H9 (cell line): ENCODE measurements around the gene IGFBP1. TPM values are rescaled to one million over a fixed set of nuclear protein-coding genes. Genes with fewer than 3 reads are reported as not detected.
"Not testable (repeated sequence)": the region's sequence is repeated elsewhere in the genome, so short reads cannot be mapped to it uniquely, and the experiment has no call there.

Experiments used
- DNase-seq: peaks from one replicate; pipeline ENCODE4 v3.0.0-alpha.2; 2017
- H2AFZ ChIP-seq: one replicate; pipeline ENCODE4 v1.6.1; 2013; ENCODE audit warnings: mild to moderate bottlenecking, low read length, control low read depth, moderate library complexity
- H2AK5ac ChIP-seq: 2 replicates; pipeline ENCODE4 v1.6.1; 2013; ENCODE audit warnings: low read length, control low read depth, mixed read lengths; ENCODE audit not compliant: insufficient read length
- H2BK120ac ChIP-seq: one replicate; pipeline ENCODE4 v1.6.1; 2013; ENCODE audit warnings: low read depth, mild to moderate bottlenecking, low read length, control low read depth, inconsistent platforms; ENCODE audit not compliant: poor library complexity, severe bottlenecking
- H2BK12ac ChIP-seq: 2 replicates; pipeline ENCODE4 v1.6.1; 2013; ENCODE audit warnings: low read length, control low read depth, mixed read lengths, low read depth; ENCODE audit not compliant: insufficient read length
- H2BK15ac ChIP-seq: 2 replicates; pipeline ENCODE4 v1.6.1; 2013; ENCODE audit warnings: low read depth, low read length, control low read depth
- H2BK20ac ChIP-seq: one replicate; pipeline ENCODE4 v1.6.1; 2013; ENCODE audit warnings: low read depth, mild to moderate bottlenecking, low read length, control low read depth, inconsistent platforms; ENCODE audit not compliant: poor library complexity, severe bottlenecking
- H2BK5ac ChIP-seq: 2 replicates; pipeline ENCODE4 v1.6.1; 2013; ENCODE audit warnings: low read length, control low read depth, mixed read lengths; ENCODE audit not compliant: insufficient read length
- H3K14ac ChIP-seq: 2 replicates; pipeline ENCODE4 v1.6.1; 2013; ENCODE audit warnings: low read length, control low read depth; ENCODE audit not compliant: insufficient read depth
- H3K18ac ChIP-seq: 2 replicates; pipeline ENCODE4 v1.6.1; 2013; ENCODE audit warnings: low read depth, mild to moderate bottlenecking, mixed read lengths, low read length, control low read depth; ENCODE audit not compliant: insufficient read length
- H3K23ac ChIP-seq: 2 replicates; pipeline ENCODE4 v1.6.1; 2013; ENCODE audit warnings: low read length, control low read depth, mixed read lengths, low read depth; ENCODE audit not compliant: insufficient read length
- H3K23me2 ChIP-seq: 2 replicates; pipeline ENCODE4 v1.6.1; 2013; ENCODE audit warnings: low read depth, mild to moderate bottlenecking, mixed read lengths, low read length, control low read depth; ENCODE audit not compliant: insufficient read length, poor library complexity, severe bottlenecking
- H3K27ac ChIP-seq: 2 replicates; pipeline ENCODE4 v1.5.1; 2013; ENCODE audit warnings: low read length, control low read depth, mixed read lengths, low read depth; ENCODE audit not compliant: insufficient read length
- H3K27me3 ChIP-seq: 2 replicates; pipeline ENCODE4 v1.6.1; 2013; ENCODE audit warnings: low read length, control low read depth, inconsistent platforms; ENCODE audit not compliant: insufficient read depth
- H3K4ac ChIP-seq: 2 replicates; pipeline ENCODE4 v1.6.1; 2013; ENCODE audit warnings: low read depth, mild to moderate bottlenecking, control low read depth, inconsistent platforms, low read length, moderate library complexity
- H3K4me1 ChIP-seq: 2 replicates; pipeline ENCODE4 v1.6.1; 2013; ENCODE audit warnings: low read length, control low read depth, inconsistent platforms; ENCODE audit not compliant: insufficient read depth
- H3K4me2 ChIP-seq: 2 replicates; pipeline ENCODE4 v1.6.1; 2013; ENCODE audit warnings: low read length, control low read depth, mixed read lengths; ENCODE audit not compliant: insufficient read length, insufficient read depth
- H3K56ac ChIP-seq: 2 replicates; pipeline ENCODE4 v1.6.1; 2013; ENCODE audit warnings: low read depth, mild to moderate bottlenecking, mixed read lengths, low read length, control low read depth; ENCODE audit not compliant: insufficient read length
- H3K79me1 ChIP-seq: 2 replicates; pipeline ENCODE4 v1.6.1; 2013; ENCODE audit warnings: low read depth, mild to moderate bottlenecking, moderate library complexity, low read length, control low read depth, inconsistent platforms; ENCODE audit not compliant: insufficient read depth, poor library complexity, severe bottlenecking
- H3K79me2 ChIP-seq: 2 replicates; pipeline ENCODE4 v1.6.1; 2013; ENCODE audit warnings: low read length, control low read depth, inconsistent platforms; ENCODE audit not compliant: insufficient read depth
- H3K9ac ChIP-seq: 2 replicates; pipeline ENCODE4 v1.6.1; 2013; ENCODE audit warnings: low read length, control low read depth, mixed read lengths; ENCODE audit not compliant: insufficient read length; ENCODE audit errors: extremely low read depth
- H3K9me3 ChIP-seq: one replicate; pipeline ENCODE4 v1.6.1; 2013; ENCODE audit warnings: low read depth, low read length, inconsistent platforms; ENCODE audit not compliant: control insufficient read depth
- H3T11ph ChIP-seq: one replicate; pipeline ENCODE4 v1.6.1; 2013; ENCODE audit warnings: mild to moderate bottlenecking, low read length, control low read depth, inconsistent platforms
- H4K20me1 ChIP-seq: one replicate; pipeline ENCODE4 v1.6.1; 2013; ENCODE audit not compliant: control insufficient read depth, insufficient read length, insufficient read depth
- H4K5ac ChIP-seq: 2 replicates; pipeline ENCODE4 v1.6.1; 2013; ENCODE audit warnings: low read depth, mild to moderate bottlenecking, mixed read lengths, low read length, control low read depth; ENCODE audit not compliant: insufficient read length
- H4K8ac ChIP-seq: replicated peaks from 2 replicates; pipeline ENCODE4 v1.6.1; 2013; ENCODE audit warnings: low read length, control low read depth, mixed read lengths, low read depth; ENCODE audit not compliant: insufficient read length
- H4K91ac ChIP-seq: 2 replicates; pipeline ENCODE4 v1.6.1; 2013; ENCODE audit warnings: low read depth, mild to moderate bottlenecking, moderate library complexity, mixed read lengths, low read length, control low read depth; ENCODE audit not compliant: insufficient read length
- H3K27ac Mint-ChIP-seq, 3 experiments: 2 replicates in 2 of 3; 3 replicates in 1 of 3; pipeline ENCODE4 v1.8.0; 2020 to 2021; ENCODE audit warnings: mixed read lengths in 3 of 3, mild to moderate bottlenecking in 1 of 3, moderate library complexity in 1 of 3
- H3K27me3 Mint-ChIP-seq: 2 replicates; pipeline ENCODE4 v1.8.0; 2021; ENCODE audit warnings: low read depth, mild to moderate bottlenecking, moderate library complexity, mixed read lengths
- H3K36me3 Mint-ChIP-seq, 3 experiments: 2 replicates in 2 of 3; 3 replicates in 1 of 3; pipeline ENCODE4 v1.8.0; 2020 to 2021; ENCODE audit warnings: low read depth in 3 of 3, mixed read lengths in 3 of 3; ENCODE audit not compliant: insufficient read depth in 1 of 3
- H3K4me1 Mint-ChIP-seq, 2 experiments: 2 replicates each; pipeline ENCODE4 v1.8.0; 2020; ENCODE audit warnings: mixed read lengths in 2 of 2
- H3K4me3 Mint-ChIP-seq, 2 experiments: 2 replicates in 1 of 2; 3 replicates in 1 of 2; pipeline ENCODE4 v1.8.0; 2020 to 2021; ENCODE audit warnings: mild to moderate bottlenecking in 2 of 2, mixed read lengths in 2 of 2, moderate library complexity in 1 of 2
- H3K9me3 Mint-ChIP-seq, 2 experiments: 2 replicates in 1 of 2; 3 replicates in 1 of 2; pipeline ENCODE4 v1.8.0; 2020; ENCODE audit warnings: mild to moderate bottlenecking in 2 of 2, mixed read lengths in 2 of 2, moderate library complexity in 1 of 2
- WGBS: extraction: QIAGEN DNeasy Blood & Tissue Kit; methylation state at CpG from one replicate; pipeline ENCODE4 v1.1.7; 2013; ENCODE audit warnings: missing lambda C conversion rate, low lambda C conversion rate, mixed read lengths; ENCODE audit not compliant: insufficient read length; ENCODE audit errors: extremely low coverage; 5-methylcytosine and 5-hydroxymethylcytosine counted together
- total RNA-seq: library from RNA; stranded (reverse); gene quantifications from 2 replicates; pipeline ENCODE4 v1.2.1, GENCODE V29; 2021

Gene IGFBP1
- total RNA-seq, 1 experiment from 2014 or later, result not detected

- not testable (repeated sequence) for H3K18ac ChIP-seq, H4K20me1 ChIP-seq, H3K9me3 Mint-ChIP-seq, H3K9me3 ChIP-seq, H3K23ac ChIP-seq, H3K23me2 ChIP-seq, H2AK5ac ChIP-seq, H3K4me2 ChIP-seq, H3K27me3 ChIP-seq, H3K27ac ChIP-seq, H3T11ph ChIP-seq, H3K36me3 Mint-ChIP-seq, H4K8ac ChIP-seq, H3K4me3 Mint-ChIP-seq, H2BK5ac ChIP-seq, H3K79me2 ChIP-seq, H3K27ac Mint-ChIP-seq, H2BK15ac ChIP-seq, H2BK20ac ChIP-seq, H4K5ac ChIP-seq, H3K4me1 ChIP-seq, DNase-seq, H3K27me3 Mint-ChIP-seq, H3K56ac ChIP-seq, H3K79me1 ChIP-seq, H2BK12ac ChIP-seq, H3K14ac ChIP-seq, H3K9ac ChIP-seq, H2BK120ac ChIP-seq, H3K4ac ChIP-seq, H2AFZ ChIP-seq, H4K91ac ChIP-seq, H3K4me1 Mint-ChIP-seq
- no CpG with 5 or more reads among the region's 4 CpGs for WGBS
Measured at GRCh38 chr7:45856888-45857287, 31.4 kb upstream of the IGFBP1 start.
